ENCODE results near the gene PGM5.
"Not testable (repeated sequence)": the region's sequence is repeated elsewhere in the genome, so short reads cannot be mapped to it uniquely, and the experiment has no call there.

DNA sequence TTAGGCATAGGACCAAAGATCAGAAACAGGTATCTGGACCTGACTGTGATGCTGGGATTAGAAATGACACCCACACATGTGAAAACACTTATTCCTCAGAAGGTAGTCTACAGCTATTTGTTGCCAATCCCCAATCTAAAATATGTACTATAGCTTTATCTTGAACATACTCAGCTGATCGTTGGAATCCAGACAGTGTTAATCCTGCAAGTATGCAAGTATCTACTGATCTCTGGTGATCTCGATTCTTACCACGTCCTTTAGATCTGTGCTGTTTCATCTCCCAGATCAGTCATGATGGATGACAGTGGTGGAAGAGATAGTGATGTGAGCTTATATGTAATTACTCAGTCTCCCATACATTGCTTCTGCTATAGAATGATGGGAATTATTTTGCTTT lies 41.4 kb downstream of the PGM5 start:
- not testable (repeated sequence) for TF ChIP-seq EZH2 (IDR thresholded peaks at IDR 0.05; ENCODE audit: insufficient read depth, poor library complexity, severe bottlenecking); EZH2phosphoT487 (IDR thresholded peaks at IDR 0.05; ENCODE audit: insufficient read depth, low read depth)
